Endometrium (tissue), 2 donors: ENCODE measurements around the gene TNFRSF1B.

Experiments
- FAIRE-seq: peaks from 2 replicates; lab custom pipeline; 2012; peaks lifted over from hg19 to GRCh38; lab: Jason Lieb, UNC
- donor health status: control.
- donor health status: control.

Gene TNFRSF1B

GRCh38 chr1:12176298-12177118 is 9.7 kb downstream of the TNFRSF1B start:
- FAIRE-seq, result no peak

DNA sequence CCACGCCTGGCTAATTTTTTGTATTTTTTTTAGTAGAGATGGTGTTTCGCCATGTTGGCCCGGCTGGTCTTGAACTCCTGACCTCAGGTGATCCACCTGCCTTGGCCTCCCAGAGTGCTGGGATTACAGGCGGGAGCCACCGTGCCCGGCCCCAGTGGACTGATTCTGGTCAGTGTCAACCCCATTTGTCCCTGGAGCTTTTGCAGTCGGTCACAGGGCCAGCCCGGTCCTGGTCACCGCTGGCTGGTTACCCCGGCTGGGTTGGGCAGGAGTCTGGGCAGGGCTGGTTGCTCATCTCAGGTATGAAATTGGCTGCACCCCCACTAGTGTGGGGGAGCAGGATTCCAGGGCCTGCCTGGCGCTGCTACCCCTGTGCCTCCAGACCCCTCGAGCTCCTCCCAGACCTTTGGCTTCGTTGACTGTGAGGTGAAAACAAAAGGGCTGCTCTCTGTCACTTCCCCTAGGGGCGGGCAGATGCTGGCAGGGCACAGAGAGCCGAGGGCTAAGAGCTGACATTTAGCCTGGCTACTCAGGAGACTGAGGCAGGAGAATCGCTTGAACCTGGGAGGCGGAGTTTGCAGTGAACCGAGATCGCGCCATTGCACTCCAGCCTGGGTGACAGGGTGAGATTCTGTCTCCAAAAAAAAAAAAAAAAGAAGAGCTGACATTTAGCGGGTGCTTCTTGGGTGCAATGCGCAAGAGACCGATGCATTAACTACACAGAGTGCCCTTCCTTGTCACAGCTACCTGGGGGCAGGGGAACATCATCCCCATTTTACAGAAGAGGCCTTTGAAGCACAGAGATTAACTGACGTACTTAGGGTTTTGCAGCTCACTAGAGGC is 10.6 kb downstream of the TNFRSF1B start:
- no peak for FAIRE-seq

DNA sequence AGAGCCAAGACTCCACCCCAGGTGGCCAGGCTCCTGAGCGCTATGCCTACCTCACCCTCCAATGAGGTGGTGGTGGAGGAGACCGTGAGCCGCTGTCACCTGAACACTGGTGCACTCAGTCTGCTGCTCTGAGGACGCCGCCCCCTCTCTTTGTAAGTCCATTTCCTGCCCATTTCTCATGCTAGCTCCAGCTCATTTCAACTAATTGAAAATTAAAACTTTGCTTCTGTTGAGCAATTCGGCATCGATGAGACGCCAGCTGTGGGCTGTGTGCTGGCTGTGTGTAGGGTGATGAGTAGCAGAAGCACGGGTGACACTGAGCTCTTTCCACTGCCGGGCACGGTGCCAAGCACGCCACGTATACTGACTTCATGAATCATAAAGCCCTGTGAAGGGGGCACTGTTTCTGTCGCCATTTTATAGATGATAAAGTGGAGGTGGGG is 11.2 kb downstream of the TNFRSF1B start:
- no peak for FAIRE-seq

GRCh38 chr1:12178511-12178910 is 11.7 kb downstream of the TNFRSF1B start:
- no peak for FAIRE-seq

DNA sequence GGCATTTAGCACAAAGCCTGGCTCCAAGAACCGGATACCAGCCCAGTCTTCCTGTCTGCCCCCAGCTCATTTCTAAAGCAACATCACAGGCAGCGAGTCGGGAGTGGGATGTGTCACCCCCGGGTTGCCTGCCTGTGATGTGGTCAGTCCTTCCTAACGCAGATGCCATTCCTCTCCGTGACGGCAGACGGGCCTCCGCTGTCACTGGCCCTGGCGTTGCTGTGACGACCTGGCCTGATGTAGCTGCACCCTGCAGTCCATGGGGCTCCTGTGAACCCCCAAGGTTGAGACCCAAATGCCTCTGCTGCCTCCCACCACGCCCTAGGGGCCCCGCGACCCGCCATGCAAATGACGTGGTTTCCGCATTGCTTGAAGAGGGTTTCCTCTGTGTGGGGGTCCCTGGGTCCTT is 12.3 kb downstream of the TNFRSF1B start:
- FAIRE-seq, result no peak

GRCh38 chr1:12179676-12180075 is 12.9 kb downstream of the TNFRSF1B start:
- FAIRE-seq, result no peak

DNA sequence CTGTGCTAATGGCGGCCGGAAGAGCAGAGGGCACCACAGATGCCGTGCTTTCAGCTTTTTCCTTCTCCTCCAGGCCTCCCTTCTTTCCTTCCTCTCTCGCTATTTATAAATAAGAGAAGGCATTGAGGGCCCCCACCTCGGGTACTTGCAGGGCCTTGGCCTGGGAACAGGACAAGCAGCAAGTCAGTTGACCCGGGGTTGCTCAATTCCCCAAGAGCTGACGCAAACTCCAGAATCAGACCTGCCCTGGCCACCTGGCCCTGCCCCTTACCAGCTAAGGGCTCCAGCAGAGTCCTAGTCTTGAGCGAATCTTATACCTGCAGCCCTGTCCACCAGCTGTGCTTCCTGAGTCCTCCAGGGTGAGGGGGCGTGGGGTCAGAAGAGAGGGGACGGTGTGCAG is 13.5 kb downstream of the TNFRSF1B start:
- FAIRE-seq, result no peak

DNA sequence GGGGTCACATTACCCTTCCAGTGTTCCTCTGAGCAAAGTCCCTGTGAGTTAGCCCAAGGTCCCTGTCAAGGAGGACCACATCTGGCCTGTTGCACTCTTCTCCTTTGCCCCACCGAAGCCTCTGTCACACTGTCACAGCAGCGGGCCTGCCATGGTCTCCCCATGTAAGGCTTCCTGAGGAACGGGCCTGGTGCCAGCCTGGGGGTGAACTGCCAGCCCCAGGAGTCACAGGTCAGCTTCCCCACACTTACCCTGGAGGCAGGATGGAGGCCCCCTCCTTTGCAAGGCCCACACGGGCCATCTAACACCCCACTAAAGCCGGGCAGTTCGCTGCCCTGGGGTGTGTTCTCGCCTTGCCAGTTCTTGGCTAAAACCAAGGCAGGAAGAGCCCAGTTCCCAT is 14.1 kb downstream of the TNFRSF1B start:
- FAIRE-seq, result no peak

DNA sequence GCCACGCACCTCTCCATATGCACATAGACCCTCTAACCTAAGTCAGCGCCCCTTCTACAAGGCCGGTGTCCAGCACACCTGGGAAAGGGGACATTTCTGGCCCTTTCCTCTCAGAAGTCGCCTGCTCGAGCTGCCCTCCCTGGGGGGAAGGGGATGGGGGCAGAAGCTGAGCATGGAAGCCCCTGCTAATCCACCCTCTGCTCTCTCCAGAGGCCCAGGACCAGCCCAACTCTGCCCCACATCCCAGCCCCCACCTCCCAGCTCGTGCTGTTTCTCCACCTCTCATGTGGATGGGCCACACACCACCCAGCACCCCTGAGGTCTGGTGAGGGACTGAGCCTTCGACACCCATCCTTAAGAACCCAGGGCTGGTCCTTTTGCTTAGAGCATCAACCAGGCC is 14.8 kb downstream of the TNFRSF1B start:
- no peak for FAIRE-seq

GRCh38 chr1:12182410-12182984 is 15.7 kb downstream of the TNFRSF1B start:
- no peak for FAIRE-seq

DNA sequence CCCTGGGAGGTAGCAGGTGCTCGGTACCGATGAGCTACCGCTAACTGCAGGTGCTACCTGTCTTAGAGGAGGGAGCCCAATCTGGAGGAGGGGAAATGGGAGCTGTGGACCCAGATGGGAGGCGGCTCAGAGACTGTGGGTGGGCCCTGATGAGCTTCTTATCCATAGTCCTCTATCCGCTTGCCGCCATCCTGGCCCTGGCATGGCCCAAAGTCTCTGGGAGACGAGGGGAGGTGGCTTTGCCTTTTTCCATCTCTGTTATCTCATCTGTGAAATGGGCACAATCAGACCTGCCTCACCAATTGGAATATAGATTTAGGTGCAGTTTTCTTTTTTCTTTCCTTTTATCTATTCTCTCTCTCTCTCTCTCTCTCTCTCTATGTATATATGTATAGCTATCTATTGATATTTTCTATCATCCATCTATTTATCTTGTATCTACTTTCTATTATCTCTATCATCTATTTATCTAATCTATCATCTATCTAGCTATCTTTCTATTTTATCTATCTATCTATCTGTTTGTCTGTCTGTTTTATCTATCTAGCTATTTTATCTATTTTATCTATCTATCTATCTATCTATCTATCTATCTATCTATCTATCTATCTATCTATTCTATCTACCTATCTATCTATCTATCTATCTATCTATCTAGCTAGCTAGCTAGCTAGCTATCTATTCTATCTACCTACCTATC is 16.5 kb downstream of the TNFRSF1B start:
- no peak for FAIRE-seq

- FAIRE-seq, result peak; percentile 23
These were observed 17.4 kb downstream of the TNFRSF1B start for GRCh38 chr1:12184008-12184681.

- no peak for FAIRE-seq
These were observed 18.5 kb downstream of the TNFRSF1B start for GRCh38 chr1:12185036-12185917.

GRCh38 chr1:12185918-12186678 is 19.3 kb downstream of the TNFRSF1B start:
- no peak for FAIRE-seq

- FAIRE-seq, result no peak
These were observed 19.8 kb downstream of the TNFRSF1B start for GRCh38 chr1:12186679-12186985.

DNA sequence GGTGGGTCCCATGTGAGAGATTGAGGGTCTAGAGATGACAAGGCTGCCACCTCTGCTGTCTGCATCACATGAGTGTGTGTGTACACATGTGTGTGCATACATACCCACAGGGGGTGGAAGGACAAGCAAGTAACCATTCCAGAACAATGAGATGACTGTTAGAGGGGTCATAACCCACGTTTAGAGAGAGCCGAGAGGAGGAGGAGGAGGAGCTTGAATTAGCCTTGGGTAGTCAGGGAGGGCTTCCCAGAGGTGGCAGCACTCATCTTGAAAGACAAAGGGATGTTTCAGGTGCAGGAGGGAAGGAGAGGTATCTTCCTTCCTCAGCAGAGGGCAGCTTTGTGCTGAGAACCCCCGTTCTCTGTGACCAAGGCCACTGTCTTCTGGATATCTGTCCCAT is 21.3 kb downstream of the TNFRSF1B start:
- FAIRE-seq, result no peak

DNA sequence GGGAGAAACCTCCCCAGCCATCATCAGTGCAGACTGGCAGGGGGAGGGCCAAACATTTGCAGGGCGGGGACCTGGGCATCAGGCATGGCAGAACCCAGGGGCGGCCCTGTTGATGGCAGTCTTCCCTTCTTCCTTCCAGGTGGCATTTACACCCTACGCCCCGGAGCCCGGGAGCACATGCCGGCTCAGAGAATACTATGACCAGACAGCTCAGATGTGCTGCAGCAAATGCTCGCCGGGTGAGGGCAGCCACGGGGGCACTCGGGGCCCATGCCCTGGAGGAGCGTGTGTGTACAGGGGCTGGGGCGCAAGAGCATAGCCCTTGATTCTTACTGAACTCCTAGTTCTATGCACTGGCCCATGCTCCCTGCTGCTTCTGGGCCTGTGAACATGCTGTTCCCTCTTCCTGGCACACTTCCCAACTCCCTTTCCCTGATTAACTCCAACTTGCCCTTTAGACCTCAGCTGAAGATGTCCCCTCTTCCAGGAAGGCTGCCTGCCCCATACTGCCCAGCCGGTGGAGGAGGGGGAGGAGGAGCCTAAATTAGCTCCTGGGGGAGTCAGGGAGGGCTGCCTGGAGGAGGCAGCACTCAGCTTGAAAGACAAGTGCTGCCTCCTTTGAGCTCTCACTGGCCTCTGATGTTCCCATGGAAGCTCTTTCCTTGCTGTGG is 22.0 kb downstream of the TNFRSF1B start:
- FAIRE-seq, result no peak

DNA sequence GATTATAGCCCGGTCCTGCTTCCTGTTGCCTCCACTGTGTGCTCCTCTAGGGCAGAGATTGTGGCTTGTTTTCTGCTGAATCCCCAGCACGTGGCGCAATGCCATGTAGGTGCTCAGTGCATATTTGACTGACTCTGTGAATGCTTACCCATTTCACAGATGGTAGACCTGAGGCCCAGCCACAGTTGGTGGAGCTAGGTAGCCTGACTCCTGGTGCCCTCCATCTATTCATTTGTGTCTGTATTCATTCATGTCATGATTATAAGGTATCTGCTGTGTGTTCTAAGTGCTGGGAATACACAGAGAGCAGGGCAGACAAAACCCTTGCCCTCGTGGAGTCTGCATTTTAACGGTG is 22.5 kb downstream of the TNFRSF1B start:
- no peak for FAIRE-seq

- FAIRE-seq, result no peak
These were observed 24.6 kb downstream of the TNFRSF1B start for GRCh38 chr1:12191242-12192032.
